AG04450 (cell line): Measurements from ENCODE around the gene DMRTB1. TPM values are rescaled to one million over a fixed set of nuclear protein-coding genes. Genes with fewer than 3 reads are reported as not detected.

ENCODE experiments used
- CTCF ChIA-PET: fragments of 300-600, 350-600 bp; formaldehyde crosslinking; extraction: SDS; loops from one replicate; lab custom pipeline; 2022; ENCODE audit warnings: antibody characterized with exemption, inconsistent platforms; lab: Charles Lee
- POLR2A ChIA-PET: fragments of 350-600 bp; formaldehyde crosslinking; extraction: SDS; loops from one replicate; lab custom pipeline; 2021; ENCODE audit warnings: antibody characterized with exemption, inconsistent platforms; lab: Yijun Ruan, JAX
- DNase-seq: peaks from one replicate; pipeline ENCODE4 v3.0.0-alpha.2; 2011; ENCODE audit warnings: low read depth, low spot score
- H3K27ac ChIP-seq: one replicate; pipeline ENCODE4 v1.5.1; 2012; ENCODE audit warnings: low read depth, low read length, control low read depth
- H3K27me3 ChIP-seq: one replicate; pipeline ENCODE4 v1.6.0; 2012; ENCODE audit warnings: low read length; ENCODE audit not compliant: control insufficient read depth, insufficient read depth
- H3K4me3 ChIP-seq: 2 replicates; pipeline ENCODE4 v1.5.1; 2011; ENCODE audit warnings: mild to moderate bottlenecking, low read depth, low read length, control low read depth
- H3K9me3 ChIP-seq: 2 replicates; pipeline ENCODE4 v1.5.1; 2012; ENCODE audit warnings: low read length; ENCODE audit not compliant: control insufficient read depth, insufficient read depth
- polyA plus RNA-seq: library from polyadenylated mRNA; depleted of rRNA; stranded (reverse); fragments of >200 nt; gene quantifications from 2 replicates; pipeline ENCODE4 v1.2.3, GENCODE V29; 2011
- TF ChIP-seq, protein P1 (sequence below): IDR thresholded peaks from 2 replicates; pipeline ENCODE4 v1.5.1; 2011; ENCODE audit warnings: low read depth, low read length, control low read depth, inconsistent platforms

DMRTB1 gene
- polyA plus RNA-seq, 1 experiment = not detected

DNA sequence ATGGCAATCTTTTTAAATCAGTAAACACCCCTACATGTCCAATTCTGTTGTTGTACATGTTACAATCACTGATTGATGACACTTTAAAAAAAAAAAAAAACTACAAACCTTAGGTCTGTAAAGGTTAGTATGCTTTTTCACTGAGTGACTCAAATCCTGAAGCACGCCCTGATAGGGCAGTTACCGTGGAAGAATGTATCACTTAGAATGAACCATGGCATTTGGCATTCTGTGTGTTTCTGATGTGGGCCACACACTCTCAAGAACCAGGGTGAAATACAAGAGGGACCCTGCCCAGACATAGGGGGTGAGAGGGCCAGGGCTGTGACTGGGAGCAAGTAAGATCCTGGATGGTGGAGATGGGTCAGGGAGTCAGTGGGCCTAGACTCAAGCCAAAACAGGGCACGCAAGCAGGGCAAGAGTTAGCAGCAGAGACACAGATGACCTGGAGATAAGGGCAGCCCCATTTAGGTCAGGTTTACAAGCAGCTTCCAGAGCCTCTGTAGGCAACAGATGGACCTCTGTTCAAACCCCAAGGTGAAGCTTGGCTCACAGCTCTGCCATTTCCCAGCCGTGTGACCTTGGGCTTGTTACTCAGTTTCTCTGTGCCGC, 47.6 kb upstream of the DMRTB1 start:
- Histone ChIP-seq H3K27ac (no peak overlapping the region), H3K9me3 (no peaks in the 10 kb centered on the region), H3K4me3 (no peak overlapping the region), H3K27me3 (peaks cover 12% of the 10 kb centered on the region)
- ChIA-PET POLR2A (no interaction called here), CTCF (interaction anchor here (1.8 to 2.2 kb wide), 2 partner anchors 19 to 133 kb away, joined by 6 to 10 read pairs; no protein-coding TSS in a partner anchor)
- DNase-seq = no peak
- TF ChIP-seq, protein P1, sequence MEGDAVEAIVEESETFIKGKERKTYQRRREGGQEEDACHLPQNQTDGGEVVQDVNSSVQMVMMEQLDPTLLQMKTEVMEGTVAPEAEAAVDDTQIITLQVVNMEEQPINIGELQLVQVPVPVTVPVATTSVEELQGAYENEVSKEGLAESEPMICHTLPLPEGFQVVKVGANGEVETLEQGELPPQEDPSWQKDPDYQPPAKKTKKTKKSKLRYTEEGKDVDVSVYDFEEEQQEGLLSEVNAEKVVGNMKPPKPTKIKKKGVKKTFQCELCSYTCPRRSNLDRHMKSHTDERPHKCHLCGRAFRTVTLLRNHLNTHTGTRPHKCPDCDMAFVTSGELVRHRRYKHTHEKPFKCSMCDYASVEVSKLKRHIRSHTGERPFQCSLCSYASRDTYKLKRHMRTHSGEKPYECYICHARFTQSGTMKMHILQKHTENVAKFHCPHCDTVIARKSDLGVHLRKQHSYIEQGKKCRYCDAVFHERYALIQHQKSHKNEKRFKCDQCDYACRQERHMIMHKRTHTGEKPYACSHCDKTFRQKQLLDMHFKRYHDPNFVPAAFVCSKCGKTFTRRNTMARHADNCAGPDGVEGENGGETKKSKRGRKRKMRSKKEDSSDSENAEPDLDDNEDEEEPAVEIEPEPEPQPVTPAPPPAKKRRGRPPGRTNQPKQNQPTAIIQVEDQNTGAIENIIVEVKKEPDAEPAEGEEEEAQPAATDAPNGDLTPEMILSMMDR = no peak

GRCh38 chr1:53412285-53413174, 46.7 kb upstream of the DMRTB1 start:
- POLR2A ChIA-PET = interaction anchor here (0.7 to 2.0 kb wide), 3 partner anchors 9 to 37 kb away, joined by 3 to 7 read pairs (median 6); no protein-coding TSS in a partner anchor
- H3K27ac ChIP-seq = no peak overlapping the region
- DNase-seq = no peak

DNA sequence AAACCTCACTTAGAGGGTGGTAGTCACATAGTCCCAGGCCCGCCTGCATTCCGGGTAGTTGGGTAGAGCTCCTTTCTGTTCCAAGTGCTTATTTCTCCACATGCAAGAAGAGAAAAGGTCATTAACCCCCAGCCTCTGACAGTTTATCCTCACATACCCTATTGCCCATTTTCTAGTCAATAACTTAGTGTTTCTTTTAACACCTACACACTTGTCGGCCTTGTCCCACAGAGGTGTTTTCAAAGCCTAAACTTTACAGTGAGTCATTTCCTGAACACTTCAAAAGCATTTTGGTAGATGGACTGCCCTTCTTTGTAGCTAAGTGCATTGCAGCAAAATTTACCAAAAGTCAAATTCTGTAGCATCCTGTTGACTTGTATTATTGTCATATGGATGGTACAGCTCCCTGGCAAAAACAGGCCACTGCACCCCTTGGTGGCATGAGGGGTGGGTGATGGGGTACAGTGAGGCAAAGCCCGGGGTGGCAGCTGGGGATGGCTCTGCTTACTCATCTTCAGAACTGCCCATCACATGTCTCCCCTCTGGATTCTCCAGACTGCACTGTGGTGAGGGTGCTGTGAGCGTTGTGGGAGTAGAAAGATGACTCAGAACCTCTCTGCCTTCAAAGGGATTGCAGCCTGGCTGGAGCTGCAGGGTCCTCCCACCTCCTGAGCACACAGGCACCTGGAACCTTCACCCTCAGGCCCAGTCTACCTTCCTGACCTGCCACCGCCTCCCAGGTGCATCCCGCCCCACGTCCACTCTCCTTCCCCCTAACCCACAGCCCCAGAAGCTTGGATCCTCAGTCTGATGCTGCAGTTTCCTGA, 45.8 kb upstream of the DMRTB1 start:
- peak; percentile 33 for DNase-seq
- TF ChIP-seq, protein P1 = no peak
- H3K9me3 ChIP-seq = no peaks in the 10 kb centered on the region
- CTCF ChIA-PET = interaction anchor here (0.8 to 2.2 kb wide), 4 partner anchors 20 to 135 kb away, joined by 3 to 10 read pairs (median 4); no protein-coding TSS in a partner anchor
- peak overlapping the region; percentile 65 for H3K27ac ChIP-seq
- no peak overlapping the region for H3K4me3 ChIP-seq
- H3K27me3 ChIP-seq = peaks cover 16% of the 10 kb centered on the region
- POLR2A ChIA-PET = interaction anchor here (0.7 to 2.0 kb wide), 3 partner anchors 9 to 36 kb away, joined by 3 to 7 read pairs (median 6); no protein-coding TSS in a partner anchor

More at GRCh38 chr1:53412285-53413174, 46.7 kb upstream of the DMRTB1 start:
- Histone ChIP-seq H3K9me3 (no peaks in the 10 kb centered on the region), H3K4me3 (no peak overlapping the region), H3K27me3 (peaks cover 11% of the 10 kb centered on the region)
- CTCF ChIA-PET = interaction anchor here (1.1 to 2.2 kb wide), 2 partner anchors 19 to 134 kb away, joined by 4 to 10 read pairs; no protein-coding TSS in a partner anchor
- TF ChIP-seq, protein P1 = no peak

DNA sequence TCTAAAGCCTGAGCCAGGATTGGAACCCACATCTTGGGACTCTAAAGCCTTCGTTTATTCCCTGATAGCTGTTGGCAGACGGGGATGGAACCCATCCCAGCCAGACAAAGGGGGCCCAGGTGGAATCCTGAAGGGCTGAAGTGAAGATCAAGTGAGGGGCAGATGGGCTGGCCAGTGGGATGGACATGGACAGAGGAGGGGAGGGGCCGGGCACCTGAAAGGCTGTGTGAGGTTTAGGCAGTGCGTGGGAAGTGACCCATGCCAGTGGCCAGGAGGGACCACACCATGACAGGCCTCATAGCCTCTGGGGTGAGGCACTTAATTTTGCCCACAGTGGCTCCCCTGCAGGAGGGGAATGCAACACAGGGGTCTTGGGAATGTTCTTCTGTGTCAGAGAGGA, 44.6 kb upstream of the DMRTB1 start:
- no peak for DNase-seq
- ChIA-PET CTCF (interaction anchor here (1.1 to 1.6 kb wide), 3 partner anchors 21 to 136 kb away, joined by 3 read pairs; no protein-coding TSS in a partner anchor), POLR2A (no interaction called here)
- H3K4me3 ChIP-seq = no peak overlapping the region
- peaks cover 18% of the 10 kb centered on the region for H3K27me3 ChIP-seq
- no peaks in the 10 kb centered on the region for H3K9me3 ChIP-seq
- TF ChIP-seq, protein P1 = no peak
- H3K27ac ChIP-seq = no peak overlapping the region
